GM12801 (cell line): ENCODE data around the gene TRIM40.
A peak's percentile ranks its signal among the peaks of the same experiment; 100 is the strongest.

Experiments
- CTCF ChIP-seq: IDR thresholded peaks from one replicate; pipeline ENCODE4 v1.5.1; 2011; ENCODE audit warnings: control low read depth; ENCODE audit not compliant: insufficient read length; ENCODE audit errors: extremely low read depth

TRIM40 gene

GRCh38 chr6:30121446-30122366 lies 14.2 kb upstream of the TRIM40 start:
- TF ChIP-seq CTCF, result no peak

GRCh38 chr6:30122515-30122914 lies 13.4 kb upstream of the TRIM40 start:
- no peak for TF ChIP-seq CTCF

GRCh38 chr6:30127238-30128093 lies 8.5 kb upstream of the TRIM40 start:
- TF ChIP-seq CTCF, result no peak

- no peak for TF ChIP-seq CTCF
These were observed 6.4 kb upstream of the TRIM40 start for GRCh38 chr6:30129265-30130178.

- TF ChIP-seq CTCF, result no peak
These were observed 5.7 kb upstream of the TRIM40 start for GRCh38 chr6:30130179-30130679.

GRCh38 chr6:30130887-30131862 lies 4.8 kb upstream of the TRIM40 start:
- TF ChIP-seq CTCF, result peak; percentile 98
